BLaER1 (cell line): ENCODE measurements around the gene OR1M1.

Source experiments
- H3K27ac ChIP-seq: shearing (Covaris generic); formaldehyde crosslinking; 2 replicates; pipeline ENCODE4 v1.8.1; 2022
- H3K27me3 ChIP-seq: shearing (Covaris generic); formaldehyde crosslinking; 2 replicates; pipeline ENCODE4 v1.8.1; 2022
- H3K36me3 ChIP-seq: shearing (Covaris generic); formaldehyde crosslinking; 2 replicates; pipeline ENCODE4 v1.8.1; 2022
- H3K4me1 ChIP-seq: shearing (Covaris generic); formaldehyde crosslinking; 2 replicates; pipeline ENCODE4 v1.8.1; 2022
- H3K4me2 ChIP-seq: shearing (Covaris generic); formaldehyde crosslinking; 2 replicates; pipeline ENCODE4 v1.8.1; 2022
- H3K4me3 ChIP-seq: shearing (Covaris generic); formaldehyde crosslinking; 2 replicates; pipeline ENCODE4 v1.8.1; 2022
- H3K9ac ChIP-seq: shearing (Covaris generic); formaldehyde crosslinking; 2 replicates; pipeline ENCODE4 v1.8.1; 2022
- H3K9me3 ChIP-seq: shearing (Covaris generic); formaldehyde crosslinking; 2 replicates; pipeline ENCODE4 v1.8.1; 2022
- H4K20me1 ChIP-seq: shearing (Covaris generic); formaldehyde crosslinking; 2 replicates; pipeline ENCODE4 v1.8.1; 2022
- Cebpa-rat ChIP-seq: shearing (Covaris generic); IDR thresholded peaks from 2 replicates; pipeline ENCODE4 v1.8.1; 2022

Gene OR1M1

DNA sequence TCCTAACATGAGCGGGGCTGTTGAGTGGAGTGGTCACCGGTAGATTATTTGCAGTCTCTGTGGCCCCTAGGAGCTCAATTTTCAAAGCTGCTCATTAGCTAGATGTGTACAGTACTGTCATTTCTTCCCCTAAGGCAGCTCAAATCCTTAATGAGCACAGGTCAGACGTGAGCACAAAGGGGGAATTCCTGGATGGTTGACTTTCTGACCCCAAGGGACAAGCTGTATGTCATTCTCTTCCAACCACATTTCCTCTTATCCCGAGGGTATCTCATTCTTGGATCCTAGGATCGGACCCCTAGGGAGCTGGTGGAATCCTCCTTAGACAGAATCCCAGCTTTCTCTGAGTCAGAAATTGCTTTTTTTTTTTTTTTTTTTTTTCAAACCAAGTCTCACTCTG is 45.6 kb downstream of the OR1M1 start:
- H3K4me1 ChIP-seq: peaks cover 24% of the 10 kb centered on the region
- no peak overlapping the region for H3K27ac ChIP-seq
- H3K27me3 ChIP-seq: no peaks in the 10 kb centered on the region
- H3K9me3 ChIP-seq: no peaks in the 10 kb centered on the region
- no peak overlapping the region for H3K4me2 ChIP-seq
- H3K36me3 ChIP-seq: no peaks in the 10 kb centered on the region
- H3K4me3 ChIP-seq: no peak overlapping the region
- no peak overlapping the region for H3K9ac ChIP-seq
- TF ChIP-seq Cebpa-rat: no peak
- no peaks in the 10 kb centered on the region for H4K20me1 ChIP-seq

DNA sequence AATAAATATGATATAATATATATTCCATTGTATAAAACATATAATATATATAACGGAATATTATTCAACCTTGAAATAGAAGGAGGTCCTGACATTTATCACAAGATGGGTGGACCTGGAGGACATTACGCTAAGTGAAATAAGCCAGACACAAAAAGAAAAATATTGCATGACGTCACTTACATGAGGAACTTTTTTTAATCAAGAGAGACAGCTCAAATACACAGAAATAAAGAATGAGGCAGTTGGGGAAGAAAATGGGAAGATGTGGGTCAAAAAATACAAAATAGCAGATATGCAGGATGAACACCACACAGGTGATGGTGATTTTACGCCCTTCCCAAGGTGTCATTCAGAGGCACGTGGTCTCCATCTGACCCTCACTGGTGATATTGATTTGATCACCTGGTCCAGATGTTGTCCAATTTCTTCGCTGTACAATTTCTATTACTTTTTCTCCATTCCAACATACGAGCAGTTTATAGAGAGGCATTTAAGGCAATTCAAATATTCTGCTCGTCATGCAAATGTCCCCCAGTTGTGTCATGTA is 52.8 kb downstream of the OR1M1 start:
- H3K4me1 ChIP-seq: peaks cover 25% of the 10 kb centered on the region
- H3K27ac ChIP-seq: peak overlapping the region; percentile 91
- TF ChIP-seq Cebpa-rat: no peak
- peaks cover 26% of the 10 kb centered on the region for H3K36me3 ChIP-seq
- H3K4me2 ChIP-seq: peak overlapping the region; percentile 70
- peaks cover 27% of the 10 kb centered on the region for H3K9me3 ChIP-seq
- peak overlapping the region; percentile 78 for H3K4me3 ChIP-seq
- peaks cover 17% of the 10 kb centered on the region; the same call in 1 of the 2 replicates for H4K20me1 ChIP-seq
- no peaks in the 10 kb centered on the region for H3K27me3 ChIP-seq
- H3K9ac ChIP-seq: peak overlapping the region; percentile 90

DNA sequence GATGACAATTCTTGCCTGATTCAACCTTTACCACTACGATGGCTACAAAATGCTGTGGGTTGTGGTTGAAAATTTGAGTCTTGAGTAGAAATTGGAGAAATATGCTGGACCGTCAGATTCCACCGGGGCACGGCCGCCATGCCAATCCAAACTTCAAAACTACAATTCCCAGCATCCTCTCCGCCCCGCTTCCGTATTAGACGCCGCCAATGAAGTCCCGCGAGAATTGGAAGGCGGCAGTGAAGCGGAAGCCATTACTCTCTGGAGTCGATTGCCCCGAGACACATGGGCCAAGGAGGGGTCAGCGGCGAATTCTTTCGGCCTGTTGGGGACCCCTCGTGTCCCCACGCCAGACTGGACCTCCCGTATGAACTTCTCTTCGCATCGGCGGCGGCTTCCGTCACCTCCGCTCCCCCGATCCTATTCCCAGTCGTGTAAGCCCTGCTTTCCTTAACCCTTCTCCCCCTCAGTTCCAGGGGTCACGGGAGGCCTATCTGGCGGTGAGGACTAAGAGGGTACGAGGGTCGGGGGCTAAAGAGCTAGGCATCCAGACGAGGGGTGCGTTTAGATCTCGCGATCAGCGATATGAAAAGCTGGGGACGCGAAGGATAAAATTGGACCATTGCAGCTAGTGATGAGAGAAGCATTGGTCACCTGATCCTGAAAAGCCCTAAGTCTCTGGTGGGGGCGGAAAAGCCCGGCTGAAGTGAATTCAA is 53.5 kb downstream of the OR1M1 start, which contains the start of gene ZNF317:
Gene ZNF317 (plus strand): TSS at position 239 of the 716 bp plus-strand sequence. CDS start 15,620 bp downstream, outside the sequence.
- Histone ChIP-seq H3K9ac (peak within 1 kb of the TSS; percentile 90), H3K4me2 (peak within 1 kb of the TSS; percentile 70), H3K9me3 (peaks cover 34% of the 10 kb centered on the region), H3K27me3 (no peaks in the 10 kb centered on the region), H3K4me3 (peak within 1 kb of the TSS; percentile 78), H3K27ac (peak within 1 kb of the TSS; percentile 91), H3K4me1 (peaks cover 25% of the 10 kb centered on the region), H4K20me1 (peaks cover 24% of the 10 kb centered on the region; the same call in 1 of the 2 replicates), H3K36me3 (peaks cover 32% of the 10 kb centered on the region)
- TF ChIP-seq Cebpa-rat: no peak

DNA sequence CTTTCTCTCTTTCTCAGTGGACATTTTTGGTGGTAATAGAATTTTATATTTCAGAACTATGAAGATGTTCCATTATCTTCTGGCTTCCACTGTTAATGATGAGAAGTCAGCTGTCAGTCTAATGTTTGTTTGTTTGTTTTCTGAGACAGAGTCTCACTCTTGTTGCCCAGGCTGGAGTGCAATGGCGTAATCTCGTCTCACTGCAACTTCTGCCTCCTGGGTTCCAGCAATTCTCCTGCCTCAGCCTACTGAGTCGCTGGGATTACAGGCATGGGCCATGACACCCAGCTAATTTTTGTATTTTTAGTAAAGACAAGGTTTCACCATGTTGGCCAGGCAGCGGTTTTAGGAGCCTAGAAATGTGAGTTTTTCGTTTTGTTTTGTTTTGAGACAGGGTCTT is 58.1 kb downstream of the OR1M1 start:
- Histone ChIP-seq H4K20me1 (peaks cover 61% of the 10 kb centered on the region), H3K9ac (no peak overlapping the region), H3K4me1 (peaks cover 14% of the 10 kb centered on the region), H3K27me3 (no peaks in the 10 kb centered on the region), H3K27ac (no peak overlapping the region), H3K36me3 (peaks cover 78% of the 10 kb centered on the region), H3K4me2 (no peak overlapping the region), H3K4me3 (peak overlapping the region; percentile 26; the same call in 1 of the 2 replicates), H3K9me3 (peaks cover 80% of the 10 kb centered on the region)
- TF ChIP-seq Cebpa-rat: no peak
